Measurements from ENCODE around the gene TCF3.

Gene TCF3

GRCh38 chr19:1608359-1609102 lies 43.9 kb downstream of the TCF3 start:
- DNase-seq: peak; percentile 42

GRCh38 chr19:1606138-1606651 lies 46.2 kb downstream of the TCF3 start:
- DNase-seq: no peak

- DNase-seq: peak; percentile 97
Measured at GRCh38 chr19:1605236-1606137, 46.9 kb downstream of the TCF3 start, which contains the start of gene UQCR11. Gene UQCR11 (minus strand): TSS chr19:1605462. CDS start chr19:1605409, 53 bp downstream.

GRCh38 chr19:1602091-1602707 lies 50.2 kb downstream of the TCF3 start:
- DNase-seq: peak; percentile 89

GRCh38 chr19:1601613-1602064 lies 50.8 kb downstream of the TCF3 start:
- no peak for DNase-seq

GRCh38 chr19:1599460-1599846 lies 53.0 kb downstream of the TCF3 start:
- no peak for DNase-seq

GRCh38 chr19:1598777-1599459 lies 53.5 kb downstream of the TCF3 start:
- no peak for DNase-seq

- DNase-seq: no peak
Measured at GRCh38 chr19:1593501-1593772, 59.0 kb downstream of the TCF3 start.

- DNase-seq: peak; percentile 87
Measured at GRCh38 chr19:1592755-1593500, 59.5 kb downstream of the TCF3 start, which contains the start of gene MBD3. Gene MBD3 (minus strand): TSS chr19:1592865. CDS start chr19:1592631, 234 bp downstream.

- DNase-seq: peak; percentile 66
Measured at GRCh38 chr19:1592024-1592754, 60.2 kb downstream of the TCF3 start.

GRCh38 chr19:1591421-1592023 lies 60.9 kb downstream of the TCF3 start:
- peak; percentile 77 for DNase-seq

- DNase-seq: peak; percentile 29
Measured at GRCh38 chr19:1590641-1591397, 61.6 kb downstream of the TCF3 start.

- no peak for DNase-seq
Measured at GRCh38 chr19:1587872-1588271, 64.5 kb downstream of the TCF3 start.

- DNase-seq: no peak
Measured at GRCh38 chr19:1585243-1585580, 67.2 kb downstream of the TCF3 start.

GRCh38 chr19:1584500-1585242 lies 67.7 kb downstream of the TCF3 start:
- no peak for DNase-seq

- DNase-seq: no peak
Measured at GRCh38 chr19:1582201-1582600, 70.2 kb downstream of the TCF3 start.

GRCh38 chr19:1580957-1581356 lies 71.5 kb downstream of the TCF3 start:
- DNase-seq: no peak

GRCh38 chr19:1580382-1580781 lies 72.0 kb downstream of the TCF3 start:
- DNase-seq: no peak

- DNase-seq: no peak
Measured at GRCh38 chr19:1579222-1579621, 73.2 kb downstream of the TCF3 start.

Measured in NCI-H2171 treated with DMSO at 0.1 percent for 48 hours (cell line).